Esophagus muscularis mucosa (tissue), 4 donors: ENCODE results near the gene KRT7.

Source experiments
- EP300 ChIP-seq: sonication (generic); formaldehyde crosslinking; IDR thresholded peaks from one replicate; pipeline ENCODE4 v1.6.1; 2017; ENCODE audit warnings: antibody characterized with exemption
- POLR2A ChIP-seq: fragments of 450-650 bp; IDR thresholded peaks from one replicate; pipeline ENCODE4 v1.6.1; 2017; ENCODE audit warnings: antibody characterized with exemption, moderate library complexity, mild to moderate bottlenecking, low read depth
- POLR2AphosphoS5 ChIP-seq, 2 donors: sonication (generic); formaldehyde crosslinking; IDR thresholded peaks; one replicate each; pipeline ENCODE4 v1.6.1; 2017; ENCODE audit warnings: antibody characterized with exemption in 2 of 2
- TF ChIP-seq, protein P1 (sequence below), 3 experiments: fragments of 200-600 bp in 2 of 3; fragments of 450-650 bp in 1 of 3; sonication (generic) in 2 of 3; IDR thresholded peaks; one replicate each; pipeline ENCODE4 v1.5.1; 2017 to 2019; ENCODE audit warnings: antibody characterized with exemption in 3 of 3, mild to moderate bottlenecking in 2 of 3, moderate library complexity in 1 of 3

DNA sequence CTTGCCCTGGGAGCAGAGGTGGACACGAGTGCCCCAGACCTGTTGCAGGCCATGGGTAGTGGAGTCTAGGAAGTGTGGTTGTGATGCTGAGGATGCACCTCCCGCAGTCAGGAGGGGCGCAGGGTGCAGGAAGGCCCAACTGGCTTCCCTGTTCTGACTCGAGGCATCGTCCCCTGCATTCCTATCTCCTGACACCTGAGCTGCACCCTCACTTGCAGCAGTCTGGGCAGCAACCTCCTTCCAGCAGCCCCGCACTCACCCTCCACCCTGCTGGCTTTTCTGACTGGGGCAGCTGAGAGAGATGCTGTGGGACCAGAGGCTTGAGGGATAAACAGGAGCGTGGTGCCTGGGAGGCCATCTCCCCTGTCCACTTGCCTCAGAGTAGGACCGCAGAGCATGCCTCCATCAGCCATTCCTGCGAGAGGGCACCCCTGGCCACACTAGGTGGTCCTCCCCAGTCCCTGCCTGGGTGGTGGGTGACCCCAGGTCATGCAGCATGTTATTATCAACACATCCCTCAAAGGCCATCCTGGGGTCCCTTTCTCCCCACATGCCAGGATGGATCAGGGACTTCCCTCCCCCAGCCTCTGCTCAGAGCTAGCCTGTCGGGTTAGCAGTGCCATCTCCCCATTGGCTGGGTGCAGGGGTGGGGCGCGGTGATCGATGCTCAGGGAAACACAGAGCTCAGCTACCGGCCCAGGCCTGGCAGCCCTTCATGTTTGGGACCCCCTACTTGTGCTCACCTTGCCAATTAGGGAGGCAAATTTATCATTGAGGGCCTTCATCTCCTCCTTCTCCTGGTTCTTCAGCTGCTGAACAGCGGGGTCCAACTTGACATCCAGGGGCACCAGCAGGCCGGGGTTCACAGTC lies 41.9 kb upstream of the KRT7 start:
- TF ChIP-seq POLR2AphosphoS5 (IDR thresholded peaks at IDR 0.05): no peak
- TF ChIP-seq, protein P1, sequence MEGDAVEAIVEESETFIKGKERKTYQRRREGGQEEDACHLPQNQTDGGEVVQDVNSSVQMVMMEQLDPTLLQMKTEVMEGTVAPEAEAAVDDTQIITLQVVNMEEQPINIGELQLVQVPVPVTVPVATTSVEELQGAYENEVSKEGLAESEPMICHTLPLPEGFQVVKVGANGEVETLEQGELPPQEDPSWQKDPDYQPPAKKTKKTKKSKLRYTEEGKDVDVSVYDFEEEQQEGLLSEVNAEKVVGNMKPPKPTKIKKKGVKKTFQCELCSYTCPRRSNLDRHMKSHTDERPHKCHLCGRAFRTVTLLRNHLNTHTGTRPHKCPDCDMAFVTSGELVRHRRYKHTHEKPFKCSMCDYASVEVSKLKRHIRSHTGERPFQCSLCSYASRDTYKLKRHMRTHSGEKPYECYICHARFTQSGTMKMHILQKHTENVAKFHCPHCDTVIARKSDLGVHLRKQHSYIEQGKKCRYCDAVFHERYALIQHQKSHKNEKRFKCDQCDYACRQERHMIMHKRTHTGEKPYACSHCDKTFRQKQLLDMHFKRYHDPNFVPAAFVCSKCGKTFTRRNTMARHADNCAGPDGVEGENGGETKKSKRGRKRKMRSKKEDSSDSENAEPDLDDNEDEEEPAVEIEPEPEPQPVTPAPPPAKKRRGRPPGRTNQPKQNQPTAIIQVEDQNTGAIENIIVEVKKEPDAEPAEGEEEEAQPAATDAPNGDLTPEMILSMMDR (IDR thresholded peaks at IDR 0.05): no peak
- TF ChIP-seq EP300: no peak
- no peak for TF ChIP-seq POLR2A
